Hepatocyte (in vitro differentiated cells): ENCODE results near the gene RGS3. TPM values are rescaled to one million over a fixed set of nuclear protein-coding genes. Genes with fewer than 3 reads are reported as not detected.
A peak's percentile ranks its signal among the peaks of the same experiment; 100 is the strongest.

Experiments
- DNase-seq: peaks from one replicate; pipeline ENCODE4 v3.0.0-alpha.2; 2016; ENCODE audit warnings: low spot score
- H2AFZ ChIP-seq: fragments of 200-600 bp; sonication (generic); 2 replicates; pipeline ENCODE4 v1.6.0; 2016; ENCODE audit warnings: antibody characterized with exemption, mild to moderate bottlenecking
- H3K27ac ChIP-seq: fragments of 200-600 bp; sonication (generic); 2 replicates; pipeline ENCODE4 v1.5.1; 2016; ENCODE audit warnings: mild to moderate bottlenecking
- H3K27me3 ChIP-seq: fragments of 200-600 bp; sonication (generic); 2 replicates; pipeline ENCODE4 v1.6.1; 2016
- H3K36me3 ChIP-seq: fragments of 200-600 bp; sonication (generic); replicated peaks from 2 replicates; pipeline ENCODE4 v1.5.1; 2016; ENCODE audit warnings: low read depth; ENCODE audit not compliant: insufficient read depth
- H3K4me1 ChIP-seq: fragments of 200-600 bp; sonication (generic); 2 replicates; pipeline ENCODE4 v1.5.1; 2016; ENCODE audit warnings: mild to moderate bottlenecking, moderate library complexity; ENCODE audit not compliant: insufficient read depth
- H3K4me2 ChIP-seq: fragments of 200-600 bp; sonication (generic); 2 replicates; pipeline ENCODE4 v1.6.0; 2016
- H3K4me3 ChIP-seq: fragments of 200-600 bp; sonication (generic); 2 replicates; pipeline ENCODE4 v1.5.1; 2016; ENCODE audit warnings: mild to moderate bottlenecking
- H3K79me2 ChIP-seq: fragments of 200-600 bp; sonication (generic); 2 replicates; pipeline ENCODE4 v1.6.0; 2017; ENCODE audit warnings: mild to moderate bottlenecking
- H3K9me2 ChIP-seq: fragments of 200-600 bp; sonication (generic); replicated peaks from 2 replicates; pipeline ENCODE4 v1.6.0; 2017; ENCODE audit warnings: mild to moderate bottlenecking; ENCODE audit not compliant: insufficient read depth
- H3K9me3 ChIP-seq: fragments of 200-600 bp; sonication (generic); 2 replicates; pipeline ENCODE4 v1.5.1; 2016; ENCODE audit warnings: low read depth, mild to moderate bottlenecking
- H4K20me1 ChIP-seq: fragments of 200-600 bp; sonication (generic); 2 replicates; pipeline ENCODE4 v1.6.0; 2016; ENCODE audit warnings: mild to moderate bottlenecking; ENCODE audit not compliant: insufficient read depth, poor library complexity, severe bottlenecking
- EZH2 ChIP-seq: fragments of 200-600 bp; sonication (generic); IDR thresholded peaks from 2 replicates; pipeline ENCODE4 v1.6.1; 2016; ENCODE audit warnings: antibody characterized with exemption, mild to moderate bottlenecking, borderline replicate concordance
- EZH2phosphoT487 ChIP-seq: fragments of 200-600 bp; sonication (generic); IDR thresholded peaks from one replicate; pipeline ENCODE4 v1.6.1; 2018; ENCODE audit warnings: antibody characterized with exemption, mild to moderate bottlenecking, low read depth, moderate library complexity; ENCODE audit not compliant: unreplicated experiment, severe bottlenecking
- WGBS: methylation state at CpG from one replicate; pipeline ENCODE4 v1.1.6; 2016; ENCODE audit warnings: low lambda C conversion rate; ENCODE audit errors: missing lambda C conversion rate; 5-methylcytosine and 5-hydroxymethylcytosine counted together
- polyA plus RNA-seq: library from polyadenylated mRNA; unstranded; fragments of >200 nt; fragmentation: Nextera tagmentation; extraction: Ambion mirVana; gene quantifications from 2 replicates; pipeline ENCODE4 v1.2.1, GENCODE V29; 2016
- total RNA-seq: library from RNA; depleted of rRNA; stranded (reverse); fragments of >200 nt; gene quantifications from 2 replicates; pipeline ENCODE4 v1.2.3, GENCODE V29; 2014
- TF ChIP-seq, protein P1 (sequence below): fragments of 200-600 bp; sonication (generic); IDR thresholded peaks from 2 replicates; pipeline ENCODE4 v1.5.1; 2016; ENCODE audit warnings: antibody characterized with exemption, mild to moderate bottlenecking; ENCODE audit not compliant: poor library complexity

Gene RGS3
- total and polyA plus RNA-seq, 2 experiments from 2014 or later = 48.0 to 62.7 TPM

DNA sequence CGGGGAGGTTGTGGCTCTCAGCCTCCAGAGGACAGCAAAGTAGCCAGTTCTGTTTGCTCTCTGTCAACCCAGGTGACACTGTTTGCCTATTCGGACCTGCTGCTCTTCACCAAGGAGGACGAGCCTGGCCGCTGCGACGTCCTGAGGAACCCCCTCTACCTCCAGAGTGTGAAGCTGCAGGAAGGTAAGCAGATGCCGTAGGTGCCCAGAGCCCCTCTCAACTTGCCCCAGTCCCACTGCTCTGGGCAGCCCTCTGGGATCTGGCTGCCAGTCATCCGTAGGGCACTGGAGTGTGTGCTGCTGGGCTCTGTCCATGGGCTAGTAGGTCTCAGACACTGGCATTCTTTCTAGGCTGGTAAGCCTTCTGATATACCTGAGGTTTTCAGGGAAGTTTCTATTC lies 59.3 kb downstream of the RGS3 start:
- Histone ChIP-seq H3K4me1 (peaks cover 59% of the 10 kb centered on the region), H3K79me2 (no peaks in the 10 kb centered on the region), H3K27me3 (no peaks in the 10 kb centered on the region), H3K4me3 (no peak overlapping the region), H3K9me2 (no peaks in the 10 kb centered on the region), H4K20me1 (no peaks in the 10 kb centered on the region), H3K4me2 (peak overlapping the region; percentile 60), H2AFZ (no peak overlapping the region), H3K27ac (peak overlapping the region; percentile 97), H3K36me3 (no peaks in the 10 kb centered on the region), H3K9me3 (no peaks in the 10 kb centered on the region)
- no peak for TF ChIP-seq EZH2phosphoT487
- no peak for TF ChIP-seq EZH2
- no peak for DNase-seq
- 87% methylated on average over 8 of the region's 8 CpGs for WGBS

- Histone ChIP-seq H2AFZ (no peak overlapping the region), H3K27me3 (no peaks in the 10 kb centered on the region), H3K36me3 (no peaks in the 10 kb centered on the region), H3K27ac (peak overlapping the region; percentile 97), H3K4me1 (peaks cover 56% of the 10 kb centered on the region), H3K9me2 (no peaks in the 10 kb centered on the region), H3K79me2 (no peaks in the 10 kb centered on the region), H3K4me2 (peak overlapping the region; percentile 60), H3K9me3 (no peaks in the 10 kb centered on the region), H3K4me3 (no peak overlapping the region), H4K20me1 (no peaks in the 10 kb centered on the region)
- TF ChIP-seq, protein P1, sequence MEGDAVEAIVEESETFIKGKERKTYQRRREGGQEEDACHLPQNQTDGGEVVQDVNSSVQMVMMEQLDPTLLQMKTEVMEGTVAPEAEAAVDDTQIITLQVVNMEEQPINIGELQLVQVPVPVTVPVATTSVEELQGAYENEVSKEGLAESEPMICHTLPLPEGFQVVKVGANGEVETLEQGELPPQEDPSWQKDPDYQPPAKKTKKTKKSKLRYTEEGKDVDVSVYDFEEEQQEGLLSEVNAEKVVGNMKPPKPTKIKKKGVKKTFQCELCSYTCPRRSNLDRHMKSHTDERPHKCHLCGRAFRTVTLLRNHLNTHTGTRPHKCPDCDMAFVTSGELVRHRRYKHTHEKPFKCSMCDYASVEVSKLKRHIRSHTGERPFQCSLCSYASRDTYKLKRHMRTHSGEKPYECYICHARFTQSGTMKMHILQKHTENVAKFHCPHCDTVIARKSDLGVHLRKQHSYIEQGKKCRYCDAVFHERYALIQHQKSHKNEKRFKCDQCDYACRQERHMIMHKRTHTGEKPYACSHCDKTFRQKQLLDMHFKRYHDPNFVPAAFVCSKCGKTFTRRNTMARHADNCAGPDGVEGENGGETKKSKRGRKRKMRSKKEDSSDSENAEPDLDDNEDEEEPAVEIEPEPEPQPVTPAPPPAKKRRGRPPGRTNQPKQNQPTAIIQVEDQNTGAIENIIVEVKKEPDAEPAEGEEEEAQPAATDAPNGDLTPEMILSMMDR = no peak
- TF ChIP-seq EZH2 (no peak), EZH2phosphoT487 (no peak)
- WGBS = 61% methylated on average over 19 of the region's 19 CpGs
- DNase-seq = peak; percentile 61
These were observed 60.1 kb downstream of the RGS3 start for GRCh38 chr9:113523421-113524141.

GRCh38 chr9:113524468-113524867 lies 60.9 kb downstream of the RGS3 start:
- no peaks in the 10 kb centered on the region for H3K36me3 ChIP-seq
- H3K27me3 ChIP-seq = no peaks in the 10 kb centered on the region
- H3K79me2 ChIP-seq = no peaks in the 10 kb centered on the region
- H3K4me1 ChIP-seq = peaks cover 57% of the 10 kb centered on the region
- TF ChIP-seq, protein P1 = no peak
- TF ChIP-seq EZH2phosphoT487 (no peak), EZH2 (no peak)
- no peak overlapping the region for H3K4me3 ChIP-seq
- H3K4me2 ChIP-seq = peak overlapping the region; percentile 52
- no peak overlapping the region for H2AFZ ChIP-seq
- peak overlapping the region; percentile 97 for H3K27ac ChIP-seq
- 92% methylated on average over 4 of the region's 4 CpGs for WGBS
- DNase-seq = no peak
- no peaks in the 10 kb centered on the region for H3K9me2 ChIP-seq
- H4K20me1 ChIP-seq = no peaks in the 10 kb centered on the region
- H3K9me3 ChIP-seq = no peaks in the 10 kb centered on the region

DNA sequence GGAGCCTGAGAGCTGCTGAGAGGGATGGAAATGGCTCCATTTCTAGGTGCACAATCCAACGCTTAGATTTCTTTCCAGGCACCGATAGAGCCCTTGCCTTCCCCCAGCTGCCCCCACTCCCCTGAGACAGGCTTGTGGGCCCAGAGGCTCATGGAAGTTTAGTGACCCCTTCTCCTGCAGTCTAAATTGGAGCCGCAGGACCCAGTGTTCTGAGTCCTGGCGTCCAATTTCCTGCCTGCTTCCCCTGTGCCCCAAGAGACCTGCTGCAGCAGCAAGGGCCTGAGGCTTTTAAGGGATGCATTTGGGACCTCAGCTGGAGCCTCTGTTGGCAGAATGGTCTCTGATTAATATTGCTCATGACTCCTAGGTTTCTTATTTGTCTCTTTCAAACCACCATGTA lies 61.7 kb downstream of the RGS3 start:
- Histone ChIP-seq H3K27me3 (no peaks in the 10 kb centered on the region), H3K79me2 (no peaks in the 10 kb centered on the region), H3K9me3 (no peaks in the 10 kb centered on the region), H3K9me2 (no peaks in the 10 kb centered on the region), H3K27ac (no peak overlapping the region), H3K4me2 (no peak overlapping the region), H3K36me3 (no peaks in the 10 kb centered on the region), H3K4me3 (no peak overlapping the region), H4K20me1 (no peaks in the 10 kb centered on the region), H3K4me1 (peaks cover 60% of the 10 kb centered on the region), H2AFZ (no peak overlapping the region)
- 88% methylated on average over 4 of the region's 4 CpGs for whole genome bisulfite sequencing
- no peak for TF ChIP-seq EZH2
- TF ChIP-seq EZH2phosphoT487 = no peak
- no peak for DNase-seq
